Cardiac fibroblast (primary cell): ENCODE data around the gene GTF2F1.
"Not testable (repeated sequence)": the region's sequence is repeated elsewhere in the genome, so short reads cannot be mapped to it uniquely, and the experiment has no call there.

ENCODE experiments used
- DNase-seq, 2 donors: peaks; one replicate each; pipeline versions ENCODE4 v3.0.0 to v3.0.0-alpha.2; 2010; ENCODE audit warnings: low read depth in 2 of 2
- H3K4me3 ChIP-seq, 2 donors: replicated peaks in 1 of 2; 1 replicate in 1 of 2; 2 replicates in 1 of 2; pipeline ENCODE4 v1.5.1; 2011; ENCODE audit warnings: low read depth in 2 of 2, low read length in 2 of 2, mild to moderate bottlenecking in 2 of 2, moderate library complexity in 1 of 2
- CTCF ChIP-seq: IDR thresholded peaks from one replicate; pipeline ENCODE4 v1.5.1; 2011; ENCODE audit warnings: low read depth, mild to moderate bottlenecking, low read length, inconsistent platforms

The GTF2F1 gene

GRCh38 chr19:6354098-6354674, 38.8 kb downstream of the GTF2F1 start:
- TF ChIP-seq CTCF, result peak; percentile 50
- no peak overlapping the region for H3K4me3 ChIP-seq
- DNase-seq, result peak; percentile 43

- no peak for TF ChIP-seq CTCF
- DNase-seq, result no peak
- no peak overlapping the region for H3K4me3 ChIP-seq
These were observed 40.4 kb downstream of the GTF2F1 start for GRCh38 chr19:6352381-6353165.

- TF ChIP-seq CTCF, result no peak
- H3K4me3 ChIP-seq, result no peak overlapping the region
- no peak for DNase-seq
These were observed 42.3 kb downstream of the GTF2F1 start for GRCh38 chr19:6350688-6351087.

GRCh38 chr19:6349271-6349670, 43.7 kb downstream of the GTF2F1 start:
- not testable (repeated sequence) for H3K4me3 ChIP-seq, DNase-seq

- peak in 1 of 2 donors; percentile 15 for DNase-seq
- no peak overlapping the region for H3K4me3 ChIP-seq
- no peak for TF ChIP-seq CTCF
These were observed 49.5 kb downstream of the GTF2F1 start for GRCh38 chr19:6343462-6343861.

- no peak for DNase-seq
- no peak for TF ChIP-seq CTCF
- no peak overlapping the region for H3K4me3 ChIP-seq
These were observed 52.3 kb downstream of the GTF2F1 start for GRCh38 chr19:6340493-6341201.

- TF ChIP-seq CTCF, result no peak
- no peak for DNase-seq
- no peak overlapping the region for H3K4me3 ChIP-seq
These were observed 58.3 kb downstream of the GTF2F1 start for GRCh38 chr19:6334490-6335285.
